ENCODE measurements around the gene PKD1.

GRCh38 chr16:2062801-2063200, 72.9 kb downstream of the PKD1 start:
- TF ChIP-seq SIN3A (IDR thresholded peaks at IDR 0.05; ENCODE audit: borderline replicate concordance, insufficient read depth, low read length) (no peak), TAF1 (IDR thresholded peaks at IDR 0.05; ENCODE audit: borderline replicate concordance, insufficient read depth, low read length) (no peak)
- TF ChIP-seq, protein P1, sequence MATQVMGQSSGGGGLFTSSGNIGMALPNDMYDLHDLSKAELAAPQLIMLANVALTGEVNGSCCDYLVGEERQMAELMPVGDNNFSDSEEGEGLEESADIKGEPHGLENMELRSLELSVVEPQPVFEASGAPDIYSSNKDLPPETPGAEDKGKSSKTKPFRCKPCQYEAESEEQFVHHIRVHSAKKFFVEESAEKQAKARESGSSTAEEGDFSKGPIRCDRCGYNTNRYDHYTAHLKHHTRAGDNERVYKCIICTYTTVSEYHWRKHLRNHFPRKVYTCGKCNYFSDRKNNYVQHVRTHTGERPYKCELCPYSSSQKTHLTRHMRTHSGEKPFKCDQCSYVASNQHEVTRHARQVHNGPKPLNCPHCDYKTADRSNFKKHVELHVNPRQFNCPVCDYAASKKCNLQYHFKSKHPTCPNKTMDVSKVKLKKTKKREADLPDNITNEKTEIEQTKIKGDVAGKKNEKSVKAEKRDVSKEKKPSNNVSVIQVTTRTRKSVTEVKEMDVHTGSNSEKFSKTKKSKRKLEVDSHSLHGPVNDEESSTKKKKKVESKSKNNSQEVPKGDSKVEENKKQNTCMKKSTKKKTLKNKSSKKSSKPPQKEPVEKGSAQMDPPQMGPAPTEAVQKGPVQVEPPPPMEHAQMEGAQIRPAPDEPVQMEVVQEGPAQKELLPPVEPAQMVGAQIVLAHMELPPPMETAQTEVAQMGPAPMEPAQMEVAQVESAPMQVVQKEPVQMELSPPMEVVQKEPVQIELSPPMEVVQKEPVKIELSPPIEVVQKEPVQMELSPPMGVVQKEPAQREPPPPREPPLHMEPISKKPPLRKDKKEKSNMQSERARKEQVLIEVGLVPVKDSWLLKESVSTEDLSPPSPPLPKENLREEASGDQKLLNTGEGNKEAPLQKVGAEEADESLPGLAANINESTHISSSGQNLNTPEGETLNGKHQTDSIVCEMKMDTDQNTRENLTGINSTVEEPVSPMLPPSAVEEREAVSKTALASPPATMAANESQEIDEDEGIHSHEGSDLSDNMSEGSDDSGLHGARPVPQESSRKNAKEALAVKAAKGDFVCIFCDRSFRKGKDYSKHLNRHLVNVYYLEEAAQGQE (IDR thresholded peaks at IDR 0.05; ENCODE audit: insufficient read depth in 1 of 2, low read depth in 2 of 2, low read length in 2 of 2), result no peak

All from PFSK-1 (cell line).